Epithelial cell of esophagus (primary cell): ENCODE data around the gene CCDC50.

Experiments used
- DNase-seq: peaks from one replicate; pipeline ENCODE4 v3.0.0; 2010; ENCODE audit warnings: low read depth
- H3K4me3 ChIP-seq: 2 replicates; pipeline ENCODE4 v1.5.1; 2011; ENCODE audit warnings: mild to moderate bottlenecking, low read length, control low read depth
- CTCF ChIP-seq: IDR thresholded peaks from 2 replicates; pipeline ENCODE4 v1.5.1; 2011; ENCODE audit warnings: low read depth, mild to moderate bottlenecking, low read length, control low read depth, inconsistent platforms; ENCODE audit not compliant: insufficient read depth; ENCODE audit errors: missing control alignments

The CCDC50 gene

GRCh38 chr3:191338177-191338488 is 8.9 kb downstream of the CCDC50 start:
- no peak for TF ChIP-seq CTCF
- H3K4me3 ChIP-seq, result no peak overlapping the region
- DNase-seq, result no peak

- DNase-seq, result no peak
- H3K4me3 ChIP-seq, result no peak overlapping the region
- TF ChIP-seq CTCF, result no peak
These were observed 10.2 kb downstream of the CCDC50 start for GRCh38 chr3:191339316-191339917.

GRCh38 chr3:191340351-191340750 is 11.2 kb downstream of the CCDC50 start:
- no peak for DNase-seq
- H3K4me3 ChIP-seq, result no peak overlapping the region
- no peak for TF ChIP-seq CTCF

- no peak for TF ChIP-seq CTCF
- no peak overlapping the region for H3K4me3 ChIP-seq
- DNase-seq, result no peak
These were observed 11.8 kb downstream of the CCDC50 start for GRCh38 chr3:191340966-191341365.

GRCh38 chr3:191342006-191342405 is 12.8 kb downstream of the CCDC50 start:
- DNase-seq, result no peak
- no peak for TF ChIP-seq CTCF
- H3K4me3 ChIP-seq, result no peak overlapping the region

GRCh38 chr3:191342411-191342810 is 13.2 kb downstream of the CCDC50 start:
- no peak overlapping the region for H3K4me3 ChIP-seq
- TF ChIP-seq CTCF, result no peak
- no peak for DNase-seq

- no peak for DNase-seq
- TF ChIP-seq CTCF, result no peak
- no peak overlapping the region for H3K4me3 ChIP-seq
These were observed 13.9 kb downstream of the CCDC50 start for GRCh38 chr3:191343115-191343514.
